Keratinocyte (primary cell): ENCODE results near the gene SERGEF.

Experiments used
- CTCF ChIP-seq, 3 experiments: IDR thresholded peaks in 1 of 3; conservative IDR thresholded peaks in 1 of 3; optimal IDR thresholded peaks in 1 of 3; 2 replicates in 2 of 3; 3 replicates in 1 of 3; pipeline versions ENCODE3 to v1.5.1; 2011; ENCODE audit warnings: low read length in 3 of 3, mild to moderate bottlenecking in 3 of 3, moderate library complexity in 2 of 3, control low read depth in 1 of 3, inconsistent platforms in 1 of 3; ENCODE audit not compliant: insufficient read depth in 2 of 3; ENCODE audit errors: extremely low read depth in 1 of 3
- EZH2 ChIP-seq: IDR thresholded peaks from one replicate; pipeline ENCODE4 v1.6.1; 2012; ENCODE audit warnings: inconsistent platforms, mild to moderate bottlenecking, low read length, moderate library complexity

- TF ChIP-seq CTCF (optimal IDR thresholded peaks at IDR 0.05 in 1 of 3, IDR thresholded peaks at IDR 0.05 in 1 of 3, conservative IDR thresholded peaks at IDR 0.05 in 1 of 3; ENCODE audit: extremely low read depth in 1 of 3, insufficient read depth in 2 of 3, low read length in 3 of 3) (no peak), EZH2 (no peak)
Observed at GRCh38 chr11:17859552-17859951, 153.3 kb downstream of the SERGEF start.
